ENCODE results near the gene TXNDC5.

DNA sequence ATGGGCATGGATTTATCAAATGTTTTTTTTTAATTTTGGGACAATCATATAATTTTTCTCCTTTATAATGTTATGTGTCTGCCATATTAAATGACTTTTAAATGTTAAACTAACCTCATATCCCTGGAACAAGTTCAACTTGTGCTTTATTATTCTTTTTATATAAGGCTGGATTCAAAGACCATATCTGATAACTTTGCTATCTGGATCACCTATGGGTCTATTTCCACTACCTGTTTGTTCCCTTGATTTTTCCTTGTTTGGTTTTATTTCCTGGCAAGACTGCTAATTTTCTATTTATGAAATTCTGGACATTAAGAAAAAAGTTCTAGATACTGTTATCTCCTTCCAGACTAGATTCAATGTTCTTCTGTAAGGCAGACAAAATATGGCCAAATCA lies 58.8 kb downstream of the TXNDC5 start:
- TF ChIP-seq SUZ12 (IDR thresholded peaks at IDR 0.05) (no peak), SP1 (IDR thresholded peaks at IDR 0.05) (no peak), TARDBP (IDR thresholded peaks at IDR 0.05) (no peak)
